NCI-H82 treated with DMSO at 0.1 percent for 48 hours (cell line): ENCODE measurements around the gene ASAP3.

Experiments
- DNase-seq: peaks from one replicate; lab custom pipeline; 2025; ENCODE audit not compliant: unreplicated experiment; lab: John Stamatoyannopoulos, UW

Gene ASAP3

GRCh38 chr1:23483321-23484252 is at the start of gene ASAP3:
Gene ASAP3 (minus strand): TSS chr1:23484179. CDS start chr1:23484133, 46 bp downstream.
- DNase-seq, result no peak

DNA sequence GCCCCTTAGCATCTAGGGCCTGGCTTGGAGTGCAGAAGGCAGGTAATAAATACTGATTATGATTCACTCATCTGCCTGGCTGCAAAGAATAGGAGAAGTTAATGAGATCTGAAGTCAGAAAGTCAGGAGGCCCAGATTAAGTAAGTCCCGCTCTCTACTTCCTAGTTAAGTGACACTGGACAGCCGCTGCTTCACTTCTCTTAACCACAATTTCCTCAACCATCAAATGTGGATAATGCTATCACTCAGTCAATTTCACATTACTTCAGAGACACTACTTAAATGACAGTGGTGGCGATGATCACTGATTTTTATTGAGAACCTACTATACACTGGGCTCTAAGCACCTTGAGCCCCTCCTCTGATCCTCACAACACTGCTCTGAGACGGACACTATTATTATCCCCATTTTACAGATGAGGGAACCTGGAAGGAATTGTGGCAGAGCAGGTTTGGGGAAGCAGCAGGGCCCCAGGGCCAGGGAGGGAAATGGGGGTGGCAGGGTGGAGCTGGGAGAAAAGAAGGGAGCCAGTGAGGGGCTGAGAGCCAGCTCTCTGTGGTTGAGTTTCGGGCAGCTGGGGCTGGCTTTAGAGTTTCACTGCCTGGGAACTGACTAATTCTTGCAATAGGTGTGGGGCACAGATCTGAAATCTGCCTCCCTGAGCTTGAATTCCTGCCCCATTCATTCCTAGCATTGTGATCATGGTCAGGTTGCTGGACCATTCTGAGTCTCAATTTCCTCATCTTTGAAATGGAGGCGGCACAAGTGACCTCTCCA is 49.5 kb upstream of the ASAP3 start:
- DNase-seq, result no peak

- no peak for DNase-seq
Measured at GRCh38 chr1:23531562-23532094, 47.6 kb upstream of the ASAP3 start.

DNA sequence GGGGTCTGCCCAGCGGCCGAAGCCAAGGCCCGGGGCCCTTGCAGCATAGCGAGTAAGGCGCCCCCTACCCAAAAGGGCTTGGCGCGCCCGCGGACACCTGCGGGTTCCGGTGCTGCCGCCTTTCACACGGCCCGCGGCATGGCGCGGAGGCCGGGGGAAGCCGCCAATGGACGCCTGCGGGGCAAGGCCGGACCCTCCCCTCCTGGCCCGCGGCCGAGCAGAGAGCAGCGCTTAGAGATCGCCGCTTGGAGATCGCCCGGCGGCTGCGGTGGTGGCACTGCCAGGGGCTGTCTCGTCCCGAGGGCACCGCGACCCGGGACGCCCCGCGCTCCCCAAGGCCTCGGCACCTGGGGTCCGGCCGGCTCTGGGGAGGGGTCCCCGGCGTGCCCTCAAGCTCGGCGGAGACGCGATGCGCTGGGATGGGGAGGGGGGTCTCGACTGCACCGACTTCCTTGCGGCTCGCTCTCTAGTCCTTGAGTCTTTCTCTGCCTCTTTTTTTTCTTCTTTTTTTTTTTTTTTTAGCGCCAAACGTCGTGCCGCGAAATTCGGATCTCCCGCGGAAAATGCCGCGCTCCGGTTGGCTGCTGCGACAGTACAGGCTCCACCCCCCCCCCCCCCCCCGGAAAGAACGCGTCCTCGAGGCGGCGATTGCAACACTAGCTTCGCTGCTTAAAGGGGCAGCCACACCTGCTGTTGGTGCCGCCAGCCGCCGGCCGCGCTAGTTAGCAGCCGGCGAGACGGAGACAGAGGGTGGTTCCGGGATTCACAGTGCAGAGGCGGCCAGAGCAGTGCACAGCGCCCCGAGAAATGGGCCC is 47.0 kb upstream of the ASAP3 start, which contains the start of gene E2F2:
E2F2 (minus strand) TSS at position 487 of the 815 bp plus-strand sequence; CDS start at position 47, 440 bp downstream.
- peak; percentile 76 for DNase-seq

DNA sequence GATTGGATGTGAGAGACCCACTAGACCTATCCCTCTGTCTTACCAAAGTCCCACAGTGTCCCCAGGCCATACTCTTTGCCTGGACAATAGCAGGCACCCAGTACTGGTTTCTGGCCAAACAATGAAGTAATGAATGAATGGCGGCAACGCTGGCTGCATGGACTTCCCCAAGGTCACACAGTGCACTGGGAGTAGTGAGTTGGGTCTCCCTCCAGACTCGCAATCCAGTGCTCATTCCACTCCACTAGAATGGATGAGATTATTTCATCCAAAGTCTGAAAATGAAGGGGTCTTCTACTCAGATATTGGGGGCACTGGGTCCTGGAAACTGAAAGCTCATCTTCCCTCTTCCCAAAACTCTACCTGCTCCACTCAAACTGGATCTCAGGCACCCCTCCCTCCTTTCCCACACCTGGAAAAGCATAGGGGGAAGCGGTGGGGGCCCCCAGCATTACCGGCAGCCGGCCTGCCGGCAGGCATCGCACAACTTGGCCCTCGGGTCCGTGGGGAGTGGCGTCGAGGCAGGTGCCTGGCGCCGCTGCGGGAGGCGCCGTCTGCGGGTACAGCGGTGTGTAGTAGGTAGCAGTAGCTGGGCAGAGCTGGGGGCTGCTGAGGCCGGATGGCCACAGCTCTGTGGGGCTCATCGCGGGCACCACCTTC is 46.2 kb upstream of the ASAP3 start:
- DNase-seq, result no peak

- no peak for DNase-seq
Measured at GRCh38 chr1:23529146-23530086, 45.4 kb upstream of the ASAP3 start.

DNA sequence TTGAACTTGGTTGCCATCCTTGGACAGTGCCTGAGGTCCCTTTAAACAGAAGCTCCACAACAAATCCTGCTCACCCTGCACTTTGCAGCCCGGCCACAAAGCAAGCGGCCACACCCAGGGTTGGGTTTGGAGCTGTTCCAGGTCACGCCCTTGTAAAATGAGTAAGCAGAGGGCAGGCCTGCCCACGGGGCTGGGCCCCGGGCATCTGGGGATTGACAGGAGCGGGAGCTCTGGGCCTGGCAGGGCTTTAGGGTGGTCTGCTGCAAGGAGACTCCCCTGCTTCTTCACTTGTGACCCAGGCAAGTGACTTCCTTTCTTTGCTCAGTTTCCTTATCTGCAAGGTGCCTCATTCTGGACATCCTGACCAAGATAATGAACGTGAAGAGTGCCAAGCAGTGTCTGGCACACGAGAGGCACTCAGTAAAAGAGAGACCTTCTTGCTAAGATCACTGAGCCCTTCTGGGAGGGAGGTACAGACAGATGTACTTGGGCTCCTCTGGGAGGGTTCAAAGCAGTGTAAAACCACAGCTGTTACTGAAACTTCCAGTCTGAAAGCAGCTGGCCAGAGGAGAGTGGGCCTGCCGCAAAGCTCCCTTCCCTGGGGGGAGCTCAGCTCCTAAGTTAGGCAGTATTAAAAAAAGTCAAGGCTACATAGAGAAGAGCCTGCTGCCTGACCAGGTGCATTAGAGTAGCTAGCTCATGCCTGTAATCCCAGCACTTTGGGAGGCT is 44.4 kb upstream of the ASAP3 start:
- peak; percentile 42 for DNase-seq

GRCh38 chr1:23527900-23528249 is 43.9 kb upstream of the ASAP3 start:
- no peak for DNase-seq

GRCh38 chr1:23527366-23527765 is 43.4 kb upstream of the ASAP3 start:
- no peak for DNase-seq

- no peak for DNase-seq
Measured at GRCh38 chr1:23526329-23527041, 42.5 kb upstream of the ASAP3 start.

- DNase-seq, result no peak
Measured at GRCh38 chr1:23525558-23526250, 41.7 kb upstream of the ASAP3 start.

DNA sequence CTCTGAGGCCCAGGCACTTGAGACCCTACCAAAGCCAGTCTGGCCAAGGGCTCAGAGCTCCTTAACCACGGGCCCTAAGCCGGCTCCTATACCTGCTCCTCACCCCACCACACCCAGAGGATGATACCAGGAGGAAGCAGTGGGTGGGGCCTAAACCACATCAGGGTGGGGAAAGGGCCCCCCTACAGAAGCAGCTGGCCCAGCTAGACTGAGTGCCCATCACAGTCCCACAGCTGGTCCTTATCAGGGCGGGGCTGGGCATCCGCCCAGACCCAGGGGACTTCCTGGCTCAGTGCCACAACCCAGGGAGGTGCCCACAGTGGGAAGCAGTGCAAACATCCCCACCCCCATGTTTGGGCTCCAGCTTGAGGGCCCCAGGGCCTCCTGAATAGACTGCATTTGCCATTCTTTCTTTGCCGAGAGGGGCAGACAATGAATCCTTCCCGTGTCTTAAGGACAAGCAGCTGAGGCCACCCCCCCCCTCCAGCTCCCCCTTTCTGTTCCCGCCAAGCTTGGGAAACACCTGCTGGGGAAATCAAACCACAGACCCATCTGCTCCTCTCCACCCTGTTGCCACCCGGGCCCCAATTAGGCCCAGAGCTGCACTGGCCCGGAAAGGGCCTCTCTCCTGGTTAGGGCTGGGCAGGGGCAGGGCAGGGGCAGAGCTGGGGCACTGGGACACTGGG is 40.9 kb upstream of the ASAP3 start:
- peak; percentile 31 for DNase-seq

DNA sequence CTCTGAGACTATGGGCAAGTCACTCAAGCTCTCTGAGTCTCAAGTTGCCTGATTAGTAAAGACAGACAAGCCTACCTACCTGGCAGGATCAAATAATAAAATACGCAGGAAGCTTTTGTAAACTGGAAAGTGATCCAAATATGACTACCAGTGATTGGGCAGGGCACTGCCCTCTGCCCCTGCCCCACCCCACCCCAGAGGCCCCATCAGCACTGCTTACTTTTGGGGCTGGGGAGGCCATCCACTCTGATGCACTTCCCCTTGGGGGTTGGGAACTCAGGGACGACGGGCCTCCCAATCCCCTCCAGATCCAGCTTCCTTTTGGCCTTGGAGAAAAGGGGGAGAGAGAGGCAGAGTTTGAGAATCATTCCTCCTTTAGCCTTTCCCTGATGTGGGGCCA is 40.2 kb upstream of the ASAP3 start:
- DNase-seq, result no peak

GRCh38 chr1:23522244-23522982 is 38.4 kb upstream of the ASAP3 start:
- DNase-seq, result no peak

GRCh38 chr1:23521588-23521987 is 37.6 kb upstream of the ASAP3 start:
- DNase-seq, result no peak

DNA sequence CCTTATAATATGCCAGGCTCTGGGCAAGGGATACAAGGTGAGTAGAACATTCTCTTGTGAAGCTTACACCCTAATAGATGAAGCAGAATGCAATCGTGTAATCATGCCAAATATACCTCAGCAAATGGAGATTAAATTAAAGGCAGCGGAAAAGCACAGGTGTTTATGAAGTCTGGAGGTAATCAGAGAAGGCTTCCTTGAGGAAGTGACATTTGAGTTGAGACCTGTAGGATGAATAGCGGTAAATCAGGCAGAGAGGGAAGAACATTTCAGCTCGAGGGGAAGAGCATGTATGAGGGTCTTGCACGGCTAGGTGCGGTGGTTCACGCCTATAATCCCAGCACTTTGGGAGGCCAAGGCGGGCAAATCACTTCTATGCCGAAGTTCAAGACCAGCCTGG is 33.6 kb upstream of the ASAP3 start:
- DNase-seq, result no peak
